Measurements from ENCODE around the gene SRP19.
A peak's percentile ranks its signal among the peaks of the same experiment; 100 is the strongest.
"Not testable (repeated sequence)": the region's sequence is repeated elsewhere in the genome, so short reads cannot be mapped to it uniquely, and the experiment has no call there.

SRP19 gene

GRCh38 chr5:112870966-112871365, 9.9 kb downstream of the SRP19 start:
- no peak for DNase-seq (ENCODE audit: low read depth in 3 of 3)

GRCh38 chr5:112876362-112876761, 15.3 kb downstream of the SRP19 start:
- no peak for DNase-seq (ENCODE audit: low read depth in 3 of 3)

- DNase-seq (ENCODE audit: low read depth in 3 of 3): no peak
Observed at GRCh38 chr5:112878101-112878500, 17.0 kb downstream of the SRP19 start.

DNA sequence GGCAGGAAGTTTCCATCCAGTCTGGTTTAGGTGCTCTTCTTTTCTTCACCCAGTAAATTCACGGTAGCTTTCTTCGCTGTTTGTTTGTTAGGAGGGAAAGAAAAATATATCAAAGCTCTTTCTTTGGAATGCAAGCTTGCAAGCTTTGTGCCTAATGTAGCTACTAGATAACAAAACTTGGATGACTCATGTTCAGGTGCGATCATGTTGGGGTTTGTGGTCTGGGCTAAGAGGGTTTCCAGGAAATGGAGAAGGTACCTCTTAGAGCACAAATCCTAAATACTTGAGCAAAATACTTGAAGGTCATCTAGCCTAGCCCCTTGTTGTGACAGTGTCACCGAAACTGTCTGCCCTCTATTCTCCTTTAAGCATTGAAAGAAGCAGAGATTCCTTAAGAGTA, 17.7 kb downstream of the SRP19 start:
- DNase-seq (ENCODE audit: low read depth in 3 of 3): peak; percentile 13 to 44 (median 36)

GRCh38 chr5:112880219-112880964, 19.3 kb downstream of the SRP19 start:
- DNase-seq (ENCODE audit: low read depth in 3 of 3): no peak

GRCh38 chr5:112883192-112883591, 22.1 kb downstream of the SRP19 start:
- DNase-seq (ENCODE audit: low read depth in 3 of 3): no peak

GRCh38 chr5:112885001-112885400, 23.9 kb downstream of the SRP19 start:
- no peak for DNase-seq (ENCODE audit: low read depth in 3 of 3)

- no peak for DNase-seq (ENCODE audit: low read depth in 3 of 3)
Observed at GRCh38 chr5:112886975-112887374, 25.9 kb downstream of the SRP19 start.

GRCh38 chr5:112892066-112892465, 31.0 kb downstream of the SRP19 start:
- not testable (repeated sequence) for DNase-seq (ENCODE audit: low read depth in 3 of 3)

- no peak for DNase-seq (ENCODE audit: low read depth in 3 of 3)
Observed at GRCh38 chr5:112892776-112893175, 31.7 kb downstream of the SRP19 start.

GRCh38 chr5:112895682-112896081, 34.6 kb downstream of the SRP19 start:
- DNase-seq (ENCODE audit: low read depth in 3 of 3): no peak

DNA sequence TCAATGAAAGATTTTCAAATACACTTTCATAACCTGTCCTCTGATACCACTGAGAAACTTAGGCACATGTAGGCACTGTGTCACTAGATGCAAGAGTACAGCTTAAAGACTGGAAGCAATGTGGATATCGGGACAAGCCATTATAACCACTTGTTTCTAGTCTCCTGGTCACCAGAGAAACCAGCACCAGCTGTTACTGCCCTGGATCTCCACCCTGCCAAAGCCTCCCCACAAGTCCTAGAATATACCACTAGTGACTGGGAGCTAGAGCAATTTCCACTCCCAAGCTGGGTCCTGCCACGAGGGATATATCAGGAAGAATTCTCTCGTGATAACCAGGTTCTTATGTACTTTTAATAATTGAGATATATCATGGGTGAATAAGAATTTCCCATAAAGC, 41.5 kb downstream of the SRP19 start:
- no peak for DNase-seq (ENCODE audit: low read depth in 3 of 3)

DNA sequence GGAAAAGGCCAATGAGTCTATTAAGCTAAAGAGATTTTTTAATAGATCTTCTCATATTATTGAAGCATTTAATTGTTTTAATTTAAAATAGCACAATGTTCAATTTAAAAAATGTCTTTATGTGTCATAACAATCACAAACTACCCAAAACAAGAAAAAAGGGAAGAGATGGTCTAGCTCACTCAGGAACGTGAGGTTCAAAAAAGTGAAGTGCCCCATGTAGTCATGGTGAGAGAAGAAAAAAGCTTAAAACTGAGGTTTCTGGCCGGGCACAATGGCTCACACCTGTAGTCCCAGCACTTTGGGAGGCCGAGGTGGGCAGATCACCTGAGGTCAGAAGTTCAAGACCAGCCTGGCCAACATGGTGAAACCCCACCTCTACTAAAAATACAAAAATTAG, 43.9 kb downstream of the SRP19 start:
- DNase-seq (ENCODE audit: low read depth in 3 of 3): not testable (repeated sequence)

- no peak for DNase-seq (ENCODE audit: low read depth in 3 of 3)
Observed at GRCh38 chr5:112906637-112907036, 45.5 kb downstream of the SRP19 start.

DNA sequence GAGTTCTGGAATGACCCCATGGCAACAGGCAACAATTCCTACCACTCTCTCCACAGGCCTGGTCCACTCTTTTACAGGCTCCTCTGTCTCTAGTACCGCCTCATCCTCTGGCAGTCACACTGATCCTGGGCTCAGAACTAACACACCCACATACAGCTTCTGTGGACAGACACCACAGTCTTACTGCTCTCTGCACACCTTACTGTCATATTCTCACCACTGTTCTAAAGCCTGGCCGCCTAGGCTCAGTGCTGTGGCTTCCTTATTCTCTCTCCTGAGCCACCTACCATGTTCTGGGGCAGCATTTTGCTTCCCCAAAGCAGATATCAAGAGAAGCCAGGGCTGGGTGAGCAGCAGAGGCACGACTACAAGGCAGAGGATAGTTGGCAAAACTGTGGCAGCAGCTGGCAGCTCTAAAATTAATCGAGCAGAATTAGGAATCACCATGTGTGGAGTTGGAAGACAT, 46.1 kb downstream of the SRP19 start:
- DNase-seq (ENCODE audit: low read depth in 3 of 3): no peak

DNA sequence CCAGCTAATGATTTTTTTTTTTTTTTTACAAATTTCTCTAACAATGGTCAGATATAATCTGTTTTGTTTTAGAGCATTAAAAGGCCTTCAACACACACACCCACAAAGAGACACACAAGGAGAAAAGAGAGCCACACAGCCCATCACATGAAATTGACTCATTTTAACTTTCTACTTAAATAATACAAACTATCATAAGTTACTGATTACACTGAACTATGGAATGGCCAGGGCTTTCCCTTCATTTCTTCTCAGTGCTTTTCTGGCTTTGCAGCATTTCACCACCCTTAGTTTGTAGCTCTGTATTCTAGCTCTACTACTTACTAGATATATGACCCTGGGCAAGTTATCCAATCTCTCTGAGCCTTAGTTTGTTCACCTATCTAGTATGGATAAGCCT, 47.8 kb downstream of the SRP19 start:
- no peak for DNase-seq (ENCODE audit: low read depth in 3 of 3)

DNA sequence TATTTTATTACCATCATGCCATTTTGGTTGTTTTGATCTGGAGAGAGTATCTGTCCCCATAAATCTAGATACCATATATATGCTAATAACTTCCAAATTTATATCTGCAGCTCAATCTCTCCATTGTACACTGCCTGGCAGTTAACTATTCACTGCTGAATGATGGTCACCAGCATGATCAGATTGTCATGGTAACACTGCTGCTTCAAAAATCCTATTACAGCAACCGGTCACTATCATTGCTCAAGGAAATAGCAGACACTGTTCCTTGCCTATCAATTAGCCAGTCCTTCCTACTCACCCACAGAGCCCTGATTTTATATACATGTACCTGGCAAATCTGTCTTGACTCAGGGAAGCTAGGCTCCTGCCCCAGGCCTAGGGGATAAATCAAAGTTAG, 49.4 kb downstream of the SRP19 start:
- DNase-seq (ENCODE audit: low read depth in 3 of 3): no peak

GRCh38 chr5:112914584-112914983, 53.5 kb downstream of the SRP19 start:
- no peak for DNase-seq (ENCODE audit: low read depth in 3 of 3)

GRCh38 chr5:112915831-112916230, 54.7 kb downstream of the SRP19 start:
- DNase-seq (ENCODE audit: low read depth in 3 of 3): no peak

DNA sequence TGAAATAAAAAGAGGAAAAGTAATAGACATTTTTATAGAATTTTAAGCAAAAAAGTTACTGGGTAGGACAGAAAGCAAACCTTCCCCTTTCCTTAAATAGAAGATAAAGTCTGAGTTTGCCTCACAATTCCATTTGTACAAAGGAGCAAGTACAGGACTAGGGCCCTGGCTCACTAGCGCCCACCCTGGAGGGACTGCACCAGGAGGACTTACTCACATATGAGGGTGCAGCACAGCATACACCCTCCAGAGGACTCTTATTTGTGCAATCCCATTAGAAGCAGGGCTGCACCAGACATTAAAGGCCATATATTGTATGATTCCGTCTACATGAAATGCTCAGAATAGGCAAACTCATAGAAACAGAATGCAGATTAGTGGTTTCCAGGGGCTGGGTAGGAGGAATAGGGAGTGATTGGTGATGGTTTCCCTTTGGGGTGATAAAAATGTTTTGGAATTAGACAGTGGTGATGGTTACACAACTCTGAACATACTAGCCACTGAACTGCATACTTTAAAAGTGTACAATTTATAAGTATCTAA, 56.4 kb downstream of the SRP19 start:
- no peak for DNase-seq (ENCODE audit: low read depth in 3 of 3)

DNA sequence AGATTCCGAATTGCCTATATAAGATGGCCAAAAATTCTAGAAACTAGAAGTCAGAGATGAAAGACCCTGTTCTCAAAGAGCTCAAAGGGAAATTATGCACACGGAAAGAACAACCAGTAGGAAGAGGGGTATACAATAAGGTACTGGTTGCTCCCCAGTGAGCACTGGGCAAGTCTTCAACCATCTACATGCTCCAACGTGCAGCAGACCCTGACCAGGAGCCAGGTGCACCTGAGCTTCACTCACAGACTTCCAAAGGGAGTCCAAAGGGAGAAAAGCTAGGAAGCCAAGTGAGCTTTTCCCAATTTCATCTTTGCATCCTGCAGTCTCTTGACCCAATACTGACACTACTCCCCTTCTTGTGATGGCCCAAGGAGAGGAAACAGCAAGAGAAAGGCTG, 57.0 kb downstream of the SRP19 start:
- DNase-seq (ENCODE audit: low read depth in 3 of 3): no peak

DNA sequence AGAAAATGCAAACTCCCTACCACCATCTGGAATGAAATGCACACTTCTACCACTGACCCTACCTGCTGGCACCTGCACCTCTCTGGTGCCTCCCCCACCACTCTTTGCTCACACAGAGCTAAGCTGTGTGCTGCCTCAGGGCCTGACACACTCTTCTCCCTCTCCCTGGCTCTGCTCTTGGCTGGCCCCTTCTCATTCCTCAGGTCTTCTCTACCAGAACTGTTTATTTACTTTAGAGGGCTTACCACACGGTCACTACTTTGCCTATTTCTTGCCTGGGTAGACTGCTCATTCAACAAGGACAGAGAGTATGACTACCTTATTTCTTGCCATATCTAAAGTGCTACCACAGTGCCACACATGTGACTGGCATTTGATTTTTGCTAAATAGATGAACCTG, 57.6 kb downstream of the SRP19 start:
- no peak for DNase-seq (ENCODE audit: low read depth in 3 of 3)
